IPS-18a (cell line): ENCODE measurements around the gene PODNL1.

Experiments
- H3K27ac ChIP-seq: one replicate; pipeline ENCODE4 v1.5.1; 2013; ENCODE audit warnings: low read length
- H3K27me3 ChIP-seq: one replicate; pipeline ENCODE4 v1.6.1; 2013; ENCODE audit warnings: mild to moderate bottlenecking, low read length; ENCODE audit not compliant: control insufficient read depth, insufficient read depth
- H3K36me3 ChIP-seq: one replicate; pipeline ENCODE4 v1.6.1; 2013; ENCODE audit warnings: low read depth, low read length; ENCODE audit not compliant: control insufficient read depth
- H3K4me1 ChIP-seq: one replicate; pipeline ENCODE4 v1.6.1; 2013; ENCODE audit warnings: low read depth, low read length; ENCODE audit not compliant: control insufficient read depth
- H3K4me3 ChIP-seq: one replicate; pipeline ENCODE4 v1.5.1; 2013; ENCODE audit warnings: low read length
- H3K9ac ChIP-seq: one replicate; pipeline ENCODE4 v1.6.1; 2013; ENCODE audit warnings: mild to moderate bottlenecking, low read length, moderate library complexity
- H3K9me3 ChIP-seq: one replicate; pipeline ENCODE4 v1.6.1; 2013; ENCODE audit warnings: low read depth, low read length; ENCODE audit not compliant: control insufficient read depth

Gene PODNL1

GRCh38 chr19:13882836-13883235, 55.4 kb downstream of the PODNL1 start:
- no peaks in the 10 kb centered on the region for H3K9me3 ChIP-seq
- H3K9ac ChIP-seq = no peak overlapping the region
- H3K4me3 ChIP-seq = no peak overlapping the region
- H3K27me3 ChIP-seq = peaks cover 8% of the 10 kb centered on the region
- H3K4me1 ChIP-seq = peaks cover 23% of the 10 kb centered on the region
- H3K36me3 ChIP-seq = no peaks in the 10 kb centered on the region
- H3K27ac ChIP-seq = no peak overlapping the region

GRCh38 chr19:13882419-13882795, 55.8 kb downstream of the PODNL1 start:
- H3K9ac ChIP-seq = no peak overlapping the region
- H3K36me3 ChIP-seq = no peaks in the 10 kb centered on the region
- no peak overlapping the region for H3K27ac ChIP-seq
- no peak overlapping the region for H3K4me3 ChIP-seq
- H3K4me1 ChIP-seq = peaks cover 23% of the 10 kb centered on the region
- no peaks in the 10 kb centered on the region for H3K9me3 ChIP-seq
- peaks cover 8% of the 10 kb centered on the region for H3K27me3 ChIP-seq

GRCh38 chr19:13881692-13882418, 56.4 kb downstream of the PODNL1 start:
- Histone ChIP-seq H3K4me3 (peak overlapping the region; percentile 15), H3K27ac (peak overlapping the region; percentile 42), H3K27me3 (peaks cover 13% of the 10 kb centered on the region), H3K9ac (peak overlapping the region; percentile 11), H3K4me1 (peaks cover 23% of the 10 kb centered on the region), H3K9me3 (no peaks in the 10 kb centered on the region), H3K36me3 (no peaks in the 10 kb centered on the region)

- Histone ChIP-seq H3K9ac (peak overlapping the region; percentile 11), H3K36me3 (no peaks in the 10 kb centered on the region), H3K27ac (peak overlapping the region; percentile 42), H3K4me1 (peaks cover 23% of the 10 kb centered on the region), H3K9me3 (no peaks in the 10 kb centered on the region), H3K27me3 (peaks cover 19% of the 10 kb centered on the region), H3K4me3 (peak overlapping the region; percentile 45)
Observed at GRCh38 chr19:13881251-13881691, 56.9 kb downstream of the PODNL1 start.
